ENCODE results near the gene KIAA1217. TPM values are rescaled to one million over a fixed set of nuclear protein-coding genes. Genes with fewer than 3 reads are reported as not detected.

KIAA1217 gene
- total RNA-seq, 1 experiment from 2014 or later, result 18.6 TPM

DNA sequence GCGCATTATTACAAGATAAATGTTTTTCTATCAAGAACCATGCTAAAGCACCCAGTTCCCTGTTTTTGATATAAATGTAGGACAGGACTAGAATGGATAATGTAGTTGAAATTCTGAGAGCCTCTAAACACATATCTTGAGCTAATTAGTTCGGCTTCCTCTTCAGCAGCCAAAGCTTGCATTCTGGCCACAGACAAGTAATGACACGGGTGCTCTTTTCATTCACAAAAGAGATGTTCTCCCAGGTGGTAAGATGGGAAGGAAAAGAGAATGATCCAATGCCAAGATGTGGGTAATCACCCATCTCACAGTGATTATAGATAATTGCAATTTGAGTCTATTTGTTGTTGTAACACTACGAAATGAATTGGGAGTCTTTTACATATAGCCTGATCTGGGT lies 246.5 kb downstream of the KIAA1217 start:
- Histone ChIP-seq H3K4ac (ENCODE audit: low read depth, low read length) (no peak overlapping the region), H3T11ph (ENCODE audit: low read length) (no peak overlapping the region), H3K27me3 (ENCODE audit: insufficient read depth, low read length) (no peaks in the 10 kb centered on the region), H2AFZ (ENCODE audit: low read length) (no peak overlapping the region), H3K56ac (ENCODE audit: insufficient read length, low read depth, low read length) (no peak overlapping the region), H2BK15ac (ENCODE audit: low read depth, low read length) (no peak overlapping the region), H4K8ac (replicated peaks; ENCODE audit: insufficient read length, low read depth, low read length) (no peak overlapping the region), H2BK5ac (ENCODE audit: insufficient read length, low read length) (no peak overlapping the region), H2AK5ac (ENCODE audit: insufficient read length, low read length) (no peak overlapping the region), H3K4me1 (ENCODE audit: insufficient read depth, low read length) (0 out of 2 replicates have a peak, but pooled peaks cover 2% of the 10 kb centered on the region), H3K14ac (ENCODE audit: insufficient read depth, low read length) (no peak overlapping the region), H3K79me2 (ENCODE audit: insufficient read depth, low read length) (no peaks in the 10 kb centered on the region), H4K91ac (ENCODE audit: insufficient read length, low read depth, low read length) (no peak overlapping the region), H2BK120ac (ENCODE audit: low read depth, low read length, poor library complexity, severe bottlenecking) (no peak overlapping the region), H3K9me3 (ENCODE audit: control insufficient read depth, low read depth, low read length) (no peaks in the 10 kb centered on the region), H2BK12ac (ENCODE audit: insufficient read length, low read depth, low read length) (no peak overlapping the region), H3K79me1 (ENCODE audit: insufficient read depth, low read depth, low read length, poor library complexity, severe bottlenecking) (no peaks in the 10 kb centered on the region), H3K27ac (ENCODE audit: insufficient read length, low read depth, low read length) (no peak overlapping the region), H3K4me2 (ENCODE audit: insufficient read depth, insufficient read length, low read length) (no peak overlapping the region), H3K23me2 (ENCODE audit: insufficient read length, low read depth, low read length, poor library complexity, severe bottlenecking) (no peaks in the 10 kb centered on the region), H2BK20ac (ENCODE audit: low read depth, low read length, poor library complexity, severe bottlenecking) (no peak overlapping the region), H3K23ac (ENCODE audit: insufficient read length, low read depth, low read length) (no peak overlapping the region), H3K18ac (ENCODE audit: insufficient read length, low read depth, low read length) (no peak overlapping the region), H4K5ac (ENCODE audit: insufficient read length, low read depth, low read length) (no peak overlapping the region), H4K20me1 (ENCODE audit: control insufficient read depth, insufficient read depth, insufficient read length) (peaks cover 2% of the 10 kb centered on the region), H3K9ac (ENCODE audit: extremely low read depth, insufficient read length, low read length) (no peak overlapping the region)
- DNase-seq, result no peak
- Mint-ChIP-seq H3K4me1 (peaks cover 35 to 40% of the 10 kb centered on the region in 2 experiments), H3K27me3 (ENCODE audit: low read depth) (no peaks in the 10 kb centered on the region), H3K4me3 (no peak overlapping the region), H3K27ac (no peak overlapping the region), H3K36me3 (ENCODE audit: insufficient read depth in 1 of 3, low read depth in 3 of 3) (no peaks in the 10 kb centered on the region), H3K9me3 (no peaks in the 10 kb centered on the region)
- TF ChIP-seq, protein P1, sequence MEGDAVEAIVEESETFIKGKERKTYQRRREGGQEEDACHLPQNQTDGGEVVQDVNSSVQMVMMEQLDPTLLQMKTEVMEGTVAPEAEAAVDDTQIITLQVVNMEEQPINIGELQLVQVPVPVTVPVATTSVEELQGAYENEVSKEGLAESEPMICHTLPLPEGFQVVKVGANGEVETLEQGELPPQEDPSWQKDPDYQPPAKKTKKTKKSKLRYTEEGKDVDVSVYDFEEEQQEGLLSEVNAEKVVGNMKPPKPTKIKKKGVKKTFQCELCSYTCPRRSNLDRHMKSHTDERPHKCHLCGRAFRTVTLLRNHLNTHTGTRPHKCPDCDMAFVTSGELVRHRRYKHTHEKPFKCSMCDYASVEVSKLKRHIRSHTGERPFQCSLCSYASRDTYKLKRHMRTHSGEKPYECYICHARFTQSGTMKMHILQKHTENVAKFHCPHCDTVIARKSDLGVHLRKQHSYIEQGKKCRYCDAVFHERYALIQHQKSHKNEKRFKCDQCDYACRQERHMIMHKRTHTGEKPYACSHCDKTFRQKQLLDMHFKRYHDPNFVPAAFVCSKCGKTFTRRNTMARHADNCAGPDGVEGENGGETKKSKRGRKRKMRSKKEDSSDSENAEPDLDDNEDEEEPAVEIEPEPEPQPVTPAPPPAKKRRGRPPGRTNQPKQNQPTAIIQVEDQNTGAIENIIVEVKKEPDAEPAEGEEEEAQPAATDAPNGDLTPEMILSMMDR (conservative IDR thresholded peaks at IDR 0.05), result no peak
- WGBS (ENCODE audit: extremely low coverage, insufficient read length, low lambda C conversion rate), result no CpG with 5 or more reads among the region's 4 CpGs

Data from H9 (cell line).